Fibroblast of lung (primary cell): ENCODE measurements around the gene HGS.

Experiments
- CTCF ChIP-seq, 2 donors: IDR thresholded peaks in 1 of 2; conservative IDR thresholded peaks in 1 of 2; 1 replicate in 1 of 2; 2 replicates in 1 of 2; pipeline ENCODE4 v1.5.1; 2011 to 2012; ENCODE audit warnings: low read length in 2 of 2, control low read depth in 1 of 2, inconsistent platforms in 1 of 2, low read depth in 1 of 2, mild to moderate bottlenecking in 1 of 2
- EZH2 ChIP-seq: IDR thresholded peaks from 2 replicates; pipeline ENCODE4 v1.5.1; 2012; ENCODE audit warnings: low read length, control low read depth, mild to moderate bottlenecking; ENCODE audit errors: missing control alignments

- TF ChIP-seq CTCF (conservative IDR thresholded peaks at IDR 0.05 in 1 of 2, IDR thresholded peaks at IDR 0.05 in 1 of 2; ENCODE audit: low read depth in 1 of 2, low read length in 2 of 2) (no peak), EZH2 (no peak)
Measured at GRCh38 chr17:81690549-81690948, 6.7 kb downstream of the HGS start.
